Hepatocyte (in vitro differentiated cells): ENCODE measurements around the gene DMGDH.

ENCODE experiments used
- EZH2 ChIP-seq: fragments of 200-600 bp; sonication (generic); IDR thresholded peaks from 2 replicates; pipeline ENCODE4 v1.6.1; 2016; ENCODE audit warnings: antibody characterized with exemption, mild to moderate bottlenecking, borderline replicate concordance
- EZH2phosphoT487 ChIP-seq: fragments of 200-600 bp; sonication (generic); IDR thresholded peaks from one replicate; pipeline ENCODE4 v1.6.1; 2018; ENCODE audit warnings: antibody characterized with exemption, mild to moderate bottlenecking, low read depth, moderate library complexity; ENCODE audit not compliant: unreplicated experiment, severe bottlenecking

GRCh38 chr5:79008362-79008761 lies 61.1 kb downstream of the DMGDH start:
- TF ChIP-seq EZH2phosphoT487 (no peak), EZH2 (no peak)
